IMR-90 (cell line): ENCODE measurements around the gene SNX25. TPM values are rescaled to one million over a fixed set of nuclear protein-coding genes. Genes with fewer than 3 reads are reported as not detected.

Experiments
- ATAC-seq: fragments of 200-7000 bp; cut with Tn5 transposase; 2 replicates; pipeline ENCODE4 v1.9.1; 2020; ENCODE audit warnings: low read depth, mild to moderate bottlenecking, moderate library complexity
- BruUV-seq: library from RNA; stranded (reverse); fragments of 400-500 nt; replicated peaks from 2 replicates; lab custom pipeline; 2021; lab: Mats Ljungman, UMichigan
- CTCF ChIA-PET: fragments of 300-600 bp; formaldehyde crosslinking; extraction: SDS; loops from one replicate; lab custom pipeline; 2021; ENCODE audit warnings: antibody characterized with exemption; lab: Yijun Ruan, JAX
- POLR2A ChIA-PET: fragments of 300-600 bp; sonication (Branson Sonifier 250); formaldehyde crosslinking; loops from one replicate; lab custom pipeline; 2022; ENCODE audit warnings: antibody characterized with exemption; ENCODE audit not compliant: unreplicated experiment; lab: Charles Lee
- DNase-seq: peaks from one replicate; pipeline ENCODE4 v3.0.0; 2013
- H2AFZ ChIP-seq: replicated peaks from 2 replicates; pipeline ENCODE3; 2013; ENCODE audit warnings: low read length, mild to moderate bottlenecking; ENCODE audit not compliant: poor library complexity
- H2AK5ac ChIP-seq: 2 replicates; pipeline ENCODE4 v1.6.1; 2013; ENCODE audit warnings: low read depth, low read length, inconsistent platforms
- H2AK9ac ChIP-seq: replicated peaks from 2 replicates; pipeline ENCODE3; 2013; ENCODE audit warnings: mild to moderate bottlenecking, low read depth, low read length, moderate library complexity; ENCODE audit not compliant: poor library complexity
- H2BK120ac ChIP-seq: 2 replicates; pipeline ENCODE4 v1.6.1; 2013; ENCODE audit warnings: low read depth, low read length, inconsistent platforms
- H2BK15ac ChIP-seq: 3 replicates; pipeline ENCODE4 v1.6.1; 2013; ENCODE audit warnings: low read depth, low read length, inconsistent platforms
- H2BK20ac ChIP-seq: 2 replicates; pipeline ENCODE4 v1.6.1; 2013; ENCODE audit warnings: low read depth, mild to moderate bottlenecking, inconsistent platforms, low read length, moderate library complexity
- H2BK5ac ChIP-seq: 2 replicates; pipeline ENCODE4 v1.6.1; 2013; ENCODE audit warnings: mild to moderate bottlenecking, low read depth, low read length, inconsistent platforms; ENCODE audit not compliant: poor library complexity, severe bottlenecking
- H3K14ac ChIP-seq: replicated peaks from 2 replicates; pipeline ENCODE4 v1.6.1; 2013; ENCODE audit warnings: low read depth, low read length, inconsistent platforms
- H3K18ac ChIP-seq: 2 replicates; pipeline ENCODE4 v1.6.1; 2013; ENCODE audit warnings: low read depth, low read length, control low read depth
- H3K23ac ChIP-seq: 2 replicates; pipeline ENCODE4 v1.6.1; 2013; ENCODE audit warnings: low read depth, low read length, inconsistent platforms
- H3K27ac ChIP-seq: 2 replicates; pipeline ENCODE4 v1.5.1; 2013; ENCODE audit warnings: mild to moderate bottlenecking, control low read depth, low read length; ENCODE audit not compliant: insufficient read depth
- H3K27me3 ChIP-seq: 2 replicates; pipeline ENCODE4 v1.6.1; 2013; ENCODE audit warnings: low read length; ENCODE audit not compliant: control insufficient read depth, insufficient read depth
- H3K36me3 ChIP-seq: 2 replicates; pipeline ENCODE4 v1.6.1; 2013; ENCODE audit warnings: low read length, mixed read lengths; ENCODE audit not compliant: control insufficient read depth, insufficient read depth
- H3K4ac ChIP-seq: 2 replicates; pipeline ENCODE4 v1.6.1; 2013; ENCODE audit warnings: low read depth, low read length, inconsistent platforms
- H3K4me1 ChIP-seq: 2 replicates; pipeline ENCODE4 v1.6.1; 2013; ENCODE audit warnings: low read length, mixed read lengths; ENCODE audit not compliant: control insufficient read depth, insufficient read depth
- H3K4me2 ChIP-seq: 2 replicates; pipeline ENCODE4 v1.6.1; 2013; ENCODE audit warnings: low read depth, mild to moderate bottlenecking, control low read depth, low read length, moderate library complexity
- H3K4me3 ChIP-seq: 2 replicates; pipeline ENCODE4 v1.5.1; 2013; ENCODE audit warnings: low read depth, mild to moderate bottlenecking, control low read depth, low read length, moderate library complexity; ENCODE audit not compliant: insufficient read depth
- H3K56ac ChIP-seq: 2 replicates; pipeline ENCODE4 v1.6.1; 2013; ENCODE audit warnings: low read length, inconsistent platforms; ENCODE audit not compliant: insufficient read depth; ENCODE audit errors: extremely low read depth
- H3K79me1 ChIP-seq, 2 experiments: 2 replicates each; pipeline ENCODE4 v1.6.1; 2013; ENCODE audit warnings: low read length in 2 of 2, inconsistent platforms in 1 of 2, low read depth in 1 of 2
- H3K9ac ChIP-seq: 2 replicates; pipeline ENCODE4 v1.6.1; 2013; ENCODE audit warnings: low read depth, low read length, control low read depth
- H3K9me1 ChIP-seq: 2 replicates; pipeline ENCODE4 v1.6.1; 2013; ENCODE audit warnings: low read length, inconsistent platforms; ENCODE audit not compliant: insufficient read depth
- H3K9me3 ChIP-seq: 2 replicates; pipeline ENCODE4 v1.6.1; 2013; ENCODE audit warnings: low read length; ENCODE audit not compliant: control insufficient read depth, insufficient read depth
- H4K20me1 ChIP-seq: 2 replicates; pipeline ENCODE4 v1.6.1; 2013; ENCODE audit warnings: low read length, inconsistent platforms; ENCODE audit not compliant: insufficient read depth
- H4K5ac ChIP-seq: 2 replicates; pipeline ENCODE4 v1.6.1; 2013; ENCODE audit warnings: mild to moderate bottlenecking, low read depth, low read length, control low read depth
- H4K8ac ChIP-seq, 2 experiments: 2 replicates each; pipeline ENCODE4 v1.6.1; 2013; ENCODE audit warnings: low read depth in 2 of 2, low read length in 2 of 2, control low read depth in 1 of 2, inconsistent platforms in 1 of 2
- H4K91ac ChIP-seq: 2 replicates; pipeline ENCODE4 v1.6.1; 2013; ENCODE audit warnings: low read depth, low read length, inconsistent platforms; ENCODE audit not compliant: insufficient read depth
- CEBPB ChIP-seq: IDR thresholded peaks from 2 replicates; pipeline ENCODE4 v1.6.1; 2012; ENCODE audit warnings: low read depth, low read length, improper control_type of control experiment
- FOS ChIP-seq: fragments of 150-350 bp; IDR thresholded peaks from 2 replicates; pipeline ENCODE4 v1.6.1; 2016; ENCODE audit warnings: low read depth, low read length
- MAFK ChIP-seq: IDR thresholded peaks from 2 replicates; pipeline ENCODE4 v1.6.1; 2012; ENCODE audit warnings: low read depth, low read length, improper control_type of control experiment
- WGBS, 2 experiments: methylation state at CpG; one replicate each; pipeline versions ENCODE4 v1.1.5 to v1.1.7; 2013; ENCODE audit warnings: missing lambda C conversion rate in 2 of 2; ENCODE audit not compliant: insufficient read length in 1 of 2; ENCODE audit errors: extremely low coverage in 2 of 2; 5-methylcytosine and 5-hydroxymethylcytosine counted together
- dilution Hi-C: fragments of 300-500 bp; cut with HindIII; formaldehyde crosslinking; loops from one replicate; pipeline ENCODE4 v1.14.3; 2018; ENCODE audit warnings: low sequenced_read_pairs; ENCODE audit not compliant: unreplicated experiment
- in situ Hi-C: fragments of 300-500 bp; cut with MboI; formaldehyde crosslinking; loops from 3 replicates; pipeline ENCODE4 v1.14.3; 2019; ENCODE audit warnings: low sequenced_read_pairs, inconsistent platforms, mixed read lengths
- intact Hi-C: fragments of 100-400 bp; cut with micrococcal nuclease; formaldehyde crosslinking; loops from 2 replicates; pipeline ENCODE4 v1.10.0; 2022
- polyA plus RNA-seq, 3 experiments: library from polyadenylated mRNA; depleted of rRNA; stranded (reverse); fragments of >200 nt; gene quantifications; 2 replicates each; pipeline ENCODE4 v1.2.3, GENCODE V29; 2012; ENCODE audit warnings: low replicate concordance in 1 of 3
- total RNA-seq: library from RNA; depleted of rRNA; stranded (reverse); fragments of >200 nt; gene quantifications from 2 replicates; pipeline ENCODE4 v1.2.3, GENCODE V29; 2012

Gene SNX25
- total and polyA plus RNA-seq, 2 of the 4 experiments (the other 2 are of a cell fraction) = 11.4 to 28.3 TPM

DNA sequence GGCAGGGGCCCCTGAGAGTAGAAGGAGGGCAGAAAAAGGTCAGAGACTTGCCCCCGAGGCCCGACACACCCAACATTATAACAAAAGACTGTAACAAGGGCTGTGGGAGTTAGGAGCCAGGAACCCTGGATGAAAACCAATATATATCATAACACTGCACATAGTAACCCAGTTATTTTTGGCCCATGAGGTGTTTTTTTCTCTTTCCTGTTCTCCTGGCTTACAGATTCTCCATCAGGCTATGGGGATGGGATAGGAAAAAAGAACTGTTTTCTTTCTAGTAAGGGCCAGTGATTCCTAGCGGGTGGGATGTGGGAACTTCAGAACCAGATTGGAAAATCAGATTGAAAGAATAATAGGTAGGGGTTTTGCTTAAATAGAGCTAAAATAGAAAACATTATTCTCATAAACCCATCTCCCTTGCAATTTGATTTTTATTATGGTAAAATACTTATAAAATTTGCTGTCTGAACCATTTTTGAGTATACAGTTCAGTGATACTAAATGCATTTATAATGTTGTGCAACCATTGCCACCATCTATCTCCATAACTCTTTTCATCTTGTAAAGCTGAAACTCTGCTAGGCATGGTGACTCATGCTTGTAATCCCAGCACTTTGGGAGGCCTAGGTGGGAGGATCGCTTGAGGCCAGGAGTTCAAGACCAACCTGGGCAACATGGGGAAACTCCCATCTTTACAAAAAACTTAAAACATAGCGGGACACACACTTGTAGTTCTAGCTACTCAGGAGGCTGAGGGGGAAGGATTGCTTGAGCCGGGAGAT lies 33.5 kb downstream of the SNX25 start:
- no CpG with 5 or more reads among the region's 6 CpGs for WGBS, 2 experiments
- TF ChIP-seq MAFK (no peak), FOS (no peak), CEBPB (peak; percentile 43; the same call in 1 of the 2 replicates)

More for the DNA sequence above, 33.5 kb downstream of the SNX25 start:
- CTCF ChIA-PET = no interaction called here
- Histone ChIP-seq H3K4me3 (no peak overlapping the region), H2AK5ac (no peak overlapping the region), H3K9me1 (peaks cover 3% of the 10 kb centered on the region; the same call in 1 of the 2 replicates), H4K8ac (no peak overlapping the region), H4K20me1 (peaks cover 3% of the 10 kb centered on the region; the same call in 1 of the 2 replicates), H3K56ac (no peak overlapping the region), H2AFZ (no peak overlapping the region), H3K4me2 (no peak overlapping the region), H3K18ac (no peak overlapping the region), H3K27me3 (no peaks in the 10 kb centered on the region), H3K27ac (no peak overlapping the region), H3K4me1 (peaks cover 6% of the 10 kb centered on the region), H3K36me3 (no peaks in the 10 kb centered on the region), H3K9me3 (no peaks in the 10 kb centered on the region), H2BK20ac (no peak overlapping the region), H3K79me1 (peaks cover 18 to 24% of the 10 kb centered on the region in 2 experiments), H3K4ac (no peak overlapping the region), H3K9ac (no peak overlapping the region), H3K14ac (no peak overlapping the region), H4K5ac (no peak overlapping the region), H4K91ac (no peak overlapping the region), H2AK9ac (no peak overlapping the region), H2BK5ac (no peak overlapping the region), H3K23ac (no peak overlapping the region), H2BK120ac (no peak overlapping the region), H2BK15ac (no peak overlapping the region)
- POLR2A ChIA-PET = no interaction called here
- DNase-seq (peak; percentile 26), ATAC-seq (no peak)
- dilution Hi-C loops (no loop called here), intact Hi-C loops (no loop called here), in situ Hi-C loops (no loop called here)
- BruUV-seq = no TSS peak
